Measurements from ENCODE around the gene OGFR. TPM values are rescaled to one million over a fixed set of nuclear protein-coding genes. Genes with fewer than 3 reads are reported as not detected.
A peak's percentile ranks its signal among the peaks of the same experiment; 100 is the strongest.

OGFR gene
- total RNA-seq, 2 experiments from 2014 or later: 54.5 to 56.0 TPM

- no peaks in the 10 kb centered on the region for H3K27me3 ChIP-seq (ENCODE audit: control insufficient read depth in 1 of 2, insufficient read depth in 2 of 2, low read length in 2 of 2)
- DNase-seq: peak in 2 of 14 experiments; percentile 53 to 71
- peaks cover 15% of the 10 kb centered on the region for H3K4me1 ChIP-seq (ENCODE audit: insufficient read depth, low read length)
- H3K4me1 Mint-ChIP-seq (ENCODE audit: low read depth): peaks cover 14% of the 10 kb centered on the region
- H3K9me3 ChIP-seq (ENCODE audit: control insufficient read depth in 1 of 2, insufficient read depth in 1 of 2, low read length in 2 of 2): no peaks in the 10 kb centered on the region
- no peaks in the 10 kb centered on the region for H3K36me3 Mint-ChIP-seq (ENCODE audit: low read depth)
- H3K9me3 Mint-ChIP-seq: no peaks in the 10 kb centered on the region
- H3K27ac ChIP-seq (ENCODE audit: low read depth in 1 of 2, low read length in 2 of 2): no peak overlapping the region
- ChIA-PET POLR2A (no interaction called here), CTCF (no interaction called here)
- H3K4me3 Mint-ChIP-seq: no peak overlapping the region
- no peak overlapping the region for H3K27ac Mint-ChIP-seq
- H3K4me3 ChIP-seq (ENCODE audit: low read length): no peak overlapping the region
- no peaks in the 10 kb centered on the region for H3K36me3 ChIP-seq (ENCODE audit: insufficient read depth, low read length)
- H3K27me3 Mint-ChIP-seq: no peaks in the 10 kb centered on the region
- ATAC-seq (ENCODE audit: poor library complexity): no peak
- intact Hi-C loops (cut with DNase I, micrococcal nuclease): no loop called here
- no peak for TF ChIP-seq CTCF (IDR thresholded peaks at IDR 0.05)
These were observed 17.3 kb upstream of the OGFR start for GRCh38 chr20:62787321-62787720.

- DNase-seq (no peak), ATAC-seq (ENCODE audit: poor library complexity) (no peak)
- Mint-ChIP-seq H3K27ac (no peak overlapping the region), H3K27me3 (no peaks in the 10 kb centered on the region), H3K36me3 (ENCODE audit: low read depth) (no peaks in the 10 kb centered on the region), H3K9me3 (no peaks in the 10 kb centered on the region), H3K4me3 (no peak overlapping the region), H3K4me1 (ENCODE audit: low read depth) (peaks cover 16% of the 10 kb centered on the region)
- Histone ChIP-seq H3K36me3 (ENCODE audit: insufficient read depth, low read length) (no peaks in the 10 kb centered on the region), H3K9me3 (ENCODE audit: control insufficient read depth in 1 of 2, insufficient read depth in 1 of 2, low read length in 2 of 2) (no peaks in the 10 kb centered on the region), H3K4me3 (ENCODE audit: low read length) (no peak overlapping the region), H3K27me3 (ENCODE audit: control insufficient read depth in 1 of 2, insufficient read depth in 2 of 2, low read length in 2 of 2) (no peaks in the 10 kb centered on the region), H3K4me1 (ENCODE audit: insufficient read depth, low read length) (peaks cover 12% of the 10 kb centered on the region), H3K27ac (ENCODE audit: low read depth in 1 of 2, low read length in 2 of 2) (no peak overlapping the region)
- intact Hi-C loops (cut with DNase I, micrococcal nuclease): no loop called here
- no peak for TF ChIP-seq CTCF (IDR thresholded peaks at IDR 0.05)
- ChIA-PET CTCF (no interaction called here), POLR2A (no interaction called here)
These were observed 16.8 kb upstream of the OGFR start for GRCh38 chr20:62787866-62788265.

GRCh38 chr20:62788607-62789006, 16.0 kb upstream of the OGFR start:
- H3K4me3 Mint-ChIP-seq: no peak overlapping the region
- no peaks in the 10 kb centered on the region for H3K9me3 Mint-ChIP-seq
- Histone ChIP-seq H3K27me3 (ENCODE audit: control insufficient read depth in 1 of 2, insufficient read depth in 2 of 2, low read length in 2 of 2) (no peaks in the 10 kb centered on the region), H3K4me1 (ENCODE audit: insufficient read depth, low read length) (peaks cover 18% of the 10 kb centered on the region), H3K27ac (ENCODE audit: low read depth in 1 of 2, low read length in 2 of 2) (no peak overlapping the region), H3K4me3 (ENCODE audit: low read length) (no peak overlapping the region), H3K9me3 (ENCODE audit: control insufficient read depth in 1 of 2, insufficient read depth in 1 of 2, low read length in 2 of 2) (no peaks in the 10 kb centered on the region), H3K36me3 (ENCODE audit: insufficient read depth, low read length) (no peaks in the 10 kb centered on the region)
- no peaks in the 10 kb centered on the region for H3K27me3 Mint-ChIP-seq
- DNase-seq (no peak), ATAC-seq (ENCODE audit: poor library complexity) (no peak)
- TF ChIP-seq CTCF (IDR thresholded peaks at IDR 0.05): no peak
- ChIA-PET POLR2A (no interaction called here), CTCF (no interaction called here)
- H3K36me3 Mint-ChIP-seq (ENCODE audit: low read depth): no peaks in the 10 kb centered on the region
- intact Hi-C loops (cut with DNase I, micrococcal nuclease): no loop called here
- H3K27ac Mint-ChIP-seq: no peak overlapping the region
- H3K4me1 Mint-ChIP-seq (ENCODE audit: low read depth): peaks cover 21% of the 10 kb centered on the region

Measured in CD4-positive, alpha-beta T cell (primary cell).